ENCODE data around the gene DDX49.
"Not testable (repeated sequence)": the region's sequence is repeated elsewhere in the genome, so short reads cannot be mapped to it uniquely, and the experiment has no call there.

DDX49 gene

DNA sequence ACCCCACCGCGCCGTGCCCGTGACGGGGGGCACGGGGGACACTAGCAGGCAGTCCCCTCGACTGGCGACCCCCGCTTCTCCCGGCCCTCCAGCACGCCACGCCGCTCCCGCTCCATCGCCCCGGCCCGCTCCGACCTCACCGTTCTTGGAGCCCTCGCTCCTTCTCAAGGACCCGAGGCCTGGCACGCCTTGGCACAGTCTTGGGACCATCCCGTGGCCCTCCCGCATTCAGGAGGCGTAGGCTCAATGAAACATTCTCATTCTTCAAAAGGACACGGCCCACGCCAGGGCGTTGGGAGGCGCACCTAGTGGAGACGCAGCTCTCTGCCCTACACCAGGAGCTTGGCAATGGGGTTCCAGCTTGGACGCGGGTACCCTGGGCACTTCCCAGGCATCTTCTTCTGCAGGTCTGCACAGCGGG lies 23.1 kb upstream of the DDX49 start:
- no peak for DNase-seq

DNA sequence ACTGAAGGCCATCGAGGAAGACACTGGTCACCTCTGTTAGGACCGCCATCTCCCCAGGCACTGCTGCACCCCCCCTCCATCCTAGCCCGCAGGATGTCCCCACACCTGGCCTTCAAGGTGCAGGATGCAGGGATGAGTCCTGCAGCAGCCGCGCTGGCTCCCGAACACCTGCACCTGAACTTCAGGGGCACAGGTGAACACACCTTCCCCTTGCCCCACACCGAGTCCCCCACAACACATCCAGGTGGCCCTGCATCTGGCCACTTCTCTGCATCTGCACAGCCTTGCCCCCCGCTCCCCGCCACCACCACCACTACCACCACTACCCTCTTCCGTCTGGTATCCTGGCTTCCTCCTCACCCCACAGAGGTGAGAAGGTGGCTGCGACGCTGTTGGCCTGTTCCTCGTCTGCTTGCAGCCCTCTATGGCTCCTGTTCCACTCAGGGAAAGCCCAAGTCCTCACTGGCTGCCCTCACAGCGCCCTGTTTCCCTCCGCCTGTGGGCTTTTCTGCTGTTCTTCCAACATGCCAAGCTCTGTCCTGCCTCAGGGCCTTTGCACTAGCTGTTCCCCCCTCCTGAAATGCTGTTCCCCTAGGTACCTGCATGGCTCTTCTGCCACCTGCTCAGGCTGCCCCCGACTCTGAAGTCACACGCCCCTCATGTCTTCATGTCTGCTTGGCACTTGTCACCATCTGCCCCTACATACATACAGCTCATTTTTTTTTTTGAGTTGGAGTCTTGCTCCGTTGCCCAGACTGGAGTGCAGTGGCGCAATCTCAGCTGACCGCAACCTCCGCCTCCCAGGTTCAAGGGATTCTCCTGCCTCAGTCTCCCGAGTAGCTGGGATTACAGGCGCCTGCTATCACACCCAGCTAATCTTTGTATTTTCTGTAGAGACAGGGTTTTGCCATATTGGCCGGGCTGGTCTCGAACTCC lies 22.2 kb upstream of the DDX49 start:
- no peak for DNase-seq

DNA sequence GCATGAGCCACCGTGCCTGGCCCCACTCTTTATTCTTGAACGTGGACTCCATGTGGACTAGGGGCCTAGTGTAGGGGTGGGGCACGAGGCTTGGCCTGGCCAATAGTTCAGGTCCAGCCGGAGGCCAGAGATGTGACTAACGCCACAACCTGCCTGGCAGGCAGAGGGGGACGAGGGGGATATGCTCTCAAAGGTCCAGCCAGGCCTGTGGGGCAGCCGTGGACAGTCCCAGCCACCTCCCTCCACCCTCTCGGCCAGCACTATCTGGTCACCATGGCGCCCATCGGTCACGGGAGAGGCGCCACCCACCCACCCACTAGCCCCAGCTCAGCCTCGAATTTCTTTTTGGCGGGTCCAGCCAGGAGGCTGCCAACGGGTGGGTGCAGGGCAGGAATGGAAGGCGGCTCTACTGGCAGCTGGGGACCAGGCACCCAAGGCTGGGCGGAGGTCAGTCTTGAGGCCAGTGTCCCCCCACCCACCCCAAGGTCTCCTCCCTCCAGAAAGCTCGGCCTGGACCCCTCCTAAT lies 21.4 kb upstream of the DDX49 start:
- no peak for DNase-seq

DNA sequence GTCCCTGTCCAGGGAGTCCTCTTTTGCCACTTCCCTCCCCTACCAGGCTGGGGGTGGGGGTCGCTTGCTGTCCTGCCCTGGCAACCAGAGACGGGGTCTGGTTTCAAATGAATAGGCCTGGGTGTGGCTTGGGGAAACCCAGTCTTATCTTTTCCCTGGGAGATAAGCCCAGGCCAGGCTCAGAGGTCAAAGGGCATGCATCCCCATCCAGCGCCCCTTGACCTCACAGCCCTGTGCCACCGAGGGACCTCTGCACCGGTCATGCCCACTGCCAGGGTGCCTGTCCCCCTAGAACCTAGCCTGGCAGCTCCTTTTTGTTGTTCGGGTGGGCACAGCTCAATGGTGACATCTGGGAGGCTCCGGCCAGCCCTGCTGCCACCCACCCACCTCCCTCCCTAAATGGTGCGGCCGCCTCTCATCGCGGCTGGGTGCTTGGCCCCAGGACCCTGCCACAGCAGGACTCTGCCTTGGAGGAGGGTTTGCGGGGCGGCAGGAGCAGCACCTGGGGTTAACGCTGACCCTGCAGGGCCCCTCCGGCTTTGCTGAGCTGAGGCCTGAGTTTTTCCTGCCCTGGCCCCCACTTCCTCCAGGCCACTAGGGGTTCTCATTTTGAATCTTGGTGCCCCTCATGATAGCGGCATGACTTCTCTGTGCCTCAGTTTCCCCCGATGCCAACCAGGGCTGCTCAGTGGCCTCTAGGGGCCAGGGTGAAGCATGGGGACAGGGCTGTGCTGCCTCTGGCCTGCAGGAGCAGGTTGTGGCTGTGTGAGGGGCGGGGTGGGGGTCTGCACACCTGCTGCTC lies 20.7 kb upstream of the DDX49 start:
- no peak for DNase-seq

DNA sequence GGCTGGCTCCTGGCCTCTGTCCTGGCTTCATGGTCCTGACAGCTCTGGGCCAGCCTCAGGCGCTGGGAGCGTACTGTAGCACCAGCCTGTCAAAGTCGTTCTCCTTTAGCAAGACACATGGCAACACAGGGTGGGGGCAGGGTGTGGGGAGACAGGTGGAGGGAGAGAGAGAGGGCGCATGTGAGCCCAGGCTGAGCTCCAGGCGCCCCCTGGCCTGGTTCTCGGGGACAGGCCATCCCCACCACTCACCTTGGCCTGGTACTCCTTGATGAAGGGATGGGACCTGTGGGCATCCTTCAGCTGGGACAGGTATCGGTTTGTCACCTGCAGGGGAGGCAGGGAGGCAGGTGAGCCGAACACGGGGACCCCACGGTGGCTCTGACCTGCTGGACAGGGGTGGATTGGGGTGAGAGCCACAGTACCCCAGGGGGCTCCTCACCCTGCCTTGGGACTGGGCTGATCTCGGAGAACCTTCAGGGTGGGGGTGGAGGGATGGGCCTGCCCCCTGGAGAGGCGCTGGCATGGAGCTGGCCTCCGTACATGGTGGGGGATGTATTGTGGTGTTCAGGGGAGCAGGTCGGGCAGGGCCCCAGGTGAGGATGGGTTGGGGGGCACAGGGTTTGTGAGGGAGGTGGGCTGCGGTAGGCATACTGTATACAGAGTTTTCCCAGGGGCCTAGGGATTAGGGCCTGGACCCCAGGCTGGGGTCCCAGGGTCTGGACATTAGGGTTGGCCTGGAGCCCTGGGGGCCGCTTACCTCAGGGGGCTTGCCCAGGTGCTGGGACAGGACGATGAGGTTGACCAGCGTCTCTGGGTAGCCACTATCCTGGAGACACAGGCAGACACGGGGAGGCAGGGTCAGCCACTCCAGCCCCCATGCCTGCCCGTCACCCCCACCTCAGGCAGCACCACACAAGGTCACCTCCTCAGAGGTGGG lies 19.6 kb upstream of the DDX49 start:
- DNase-seq: no peak

DNA sequence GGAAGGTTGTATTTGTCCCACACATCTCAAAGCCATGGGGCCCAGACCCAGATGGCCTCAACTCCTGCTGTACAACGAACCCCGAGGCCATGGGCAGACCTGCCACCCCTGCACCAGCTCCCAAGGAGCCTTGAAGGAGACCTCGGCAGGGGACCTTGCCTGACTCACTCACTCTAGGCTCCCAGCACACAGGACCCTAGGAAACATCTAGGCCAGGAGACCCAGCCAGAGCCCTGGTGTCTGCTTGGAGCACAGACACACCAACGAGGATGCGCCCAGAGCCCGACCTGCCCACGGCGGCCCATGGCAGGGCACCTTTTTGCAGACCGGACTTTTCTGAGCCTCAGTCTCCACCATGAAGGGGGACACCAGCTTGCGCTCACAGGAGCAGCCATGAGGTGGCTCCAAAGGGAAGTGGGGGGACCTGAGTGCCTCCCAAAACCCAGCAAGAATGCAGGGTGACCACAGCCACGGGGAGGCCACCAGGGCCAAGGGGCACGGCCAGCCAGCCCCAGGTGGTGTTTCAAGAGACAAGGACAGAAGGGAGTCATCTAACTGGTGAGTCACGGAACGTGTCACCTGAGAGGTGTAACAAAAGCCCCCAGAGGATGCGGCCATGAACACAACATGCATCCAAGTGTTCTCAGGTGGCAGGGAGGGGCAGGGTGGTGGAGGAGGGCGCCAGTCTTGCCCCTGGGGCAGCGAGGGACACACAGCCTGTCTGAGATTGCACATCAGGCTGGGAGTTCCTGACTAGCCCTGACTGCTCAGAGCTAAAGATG lies 18.6 kb upstream of the DDX49 start:
- no peak for DNase-seq

DNA sequence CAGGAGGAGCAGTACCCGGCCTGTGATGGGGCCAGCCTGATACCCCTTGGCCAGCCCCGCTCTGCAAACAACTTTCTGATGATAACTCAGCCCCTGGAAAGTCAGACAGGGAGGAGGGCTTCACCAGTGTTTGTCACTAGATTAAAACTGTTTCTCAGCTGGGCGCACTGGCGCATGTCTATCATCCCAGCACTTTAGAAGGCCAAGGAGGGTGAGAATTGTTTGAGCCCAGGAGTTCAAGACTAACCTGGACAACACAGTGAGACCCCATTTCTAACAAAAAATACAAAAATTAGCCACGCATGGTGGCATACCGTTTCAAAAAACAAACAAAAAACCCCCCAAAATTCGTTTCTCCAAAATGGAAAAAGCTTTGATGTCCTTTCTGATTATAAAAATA lies 18.0 kb upstream of the DDX49 start:
- DNase-seq: no peak

DNA sequence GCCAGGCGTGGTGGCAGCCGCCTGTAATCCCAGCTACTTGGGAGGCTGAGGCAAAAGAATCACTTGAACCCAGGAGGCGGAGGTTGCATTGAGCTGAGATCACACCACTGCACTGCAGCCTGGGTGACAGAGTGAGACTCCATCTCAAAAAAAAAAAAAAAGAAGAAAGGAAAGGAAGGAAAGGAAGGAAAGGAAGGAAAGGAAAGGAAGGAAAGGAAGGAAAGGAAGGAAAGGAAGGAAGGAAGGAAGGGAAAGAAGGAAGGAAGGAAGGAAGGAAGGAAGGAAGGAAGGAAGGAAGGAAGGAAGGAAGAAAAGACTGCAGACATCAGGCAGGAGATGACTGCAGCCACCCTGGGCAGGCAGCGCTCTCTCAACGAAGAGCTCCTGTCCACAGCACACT lies 17.0 kb upstream of the DDX49 start:
- DNase-seq: not testable (repeated sequence)

DNA sequence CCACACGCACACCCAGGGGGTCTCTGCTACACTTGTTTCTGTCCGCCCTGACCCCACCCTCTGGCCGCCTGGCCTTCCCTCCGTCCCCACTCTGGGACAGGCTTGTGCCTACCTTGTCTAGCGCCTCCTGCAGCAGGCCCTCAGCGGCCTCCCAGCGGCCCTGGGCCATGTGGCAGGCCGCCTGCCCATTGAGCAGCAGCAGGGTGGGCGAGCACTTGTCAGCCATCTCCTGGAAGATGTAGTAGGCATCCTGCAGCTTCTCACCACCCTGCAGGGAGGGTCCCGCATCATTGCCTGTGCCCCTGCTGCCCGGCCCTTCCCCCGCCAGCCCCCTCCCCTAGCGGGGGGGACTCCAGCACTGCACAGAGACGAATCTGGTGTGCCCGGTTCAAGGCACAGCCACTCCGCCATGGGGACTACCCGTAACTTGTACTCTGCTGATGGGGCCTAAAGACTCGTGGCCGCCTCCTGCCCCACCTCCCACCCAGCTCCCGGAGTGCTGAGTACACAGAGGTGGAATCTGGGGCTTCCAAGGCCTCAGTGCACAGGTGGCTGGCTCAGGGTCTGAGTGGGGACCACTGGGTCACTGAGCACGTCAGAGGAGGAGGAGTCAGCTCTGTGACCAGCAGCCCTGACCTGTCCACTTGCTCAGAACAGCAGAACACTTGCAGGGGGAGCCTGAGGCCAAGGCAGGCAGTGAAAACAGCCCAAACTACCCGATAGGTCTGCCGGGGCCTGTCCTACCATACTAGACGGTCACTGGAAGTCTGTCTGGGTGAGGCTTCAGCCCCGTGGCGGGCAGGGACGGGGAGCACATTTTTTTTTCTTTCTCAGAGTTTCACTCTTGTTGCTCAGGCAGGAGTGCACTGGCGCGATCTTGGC lies 16.1 kb upstream of the DDX49 start:
- DNase-seq: no peak

DNA sequence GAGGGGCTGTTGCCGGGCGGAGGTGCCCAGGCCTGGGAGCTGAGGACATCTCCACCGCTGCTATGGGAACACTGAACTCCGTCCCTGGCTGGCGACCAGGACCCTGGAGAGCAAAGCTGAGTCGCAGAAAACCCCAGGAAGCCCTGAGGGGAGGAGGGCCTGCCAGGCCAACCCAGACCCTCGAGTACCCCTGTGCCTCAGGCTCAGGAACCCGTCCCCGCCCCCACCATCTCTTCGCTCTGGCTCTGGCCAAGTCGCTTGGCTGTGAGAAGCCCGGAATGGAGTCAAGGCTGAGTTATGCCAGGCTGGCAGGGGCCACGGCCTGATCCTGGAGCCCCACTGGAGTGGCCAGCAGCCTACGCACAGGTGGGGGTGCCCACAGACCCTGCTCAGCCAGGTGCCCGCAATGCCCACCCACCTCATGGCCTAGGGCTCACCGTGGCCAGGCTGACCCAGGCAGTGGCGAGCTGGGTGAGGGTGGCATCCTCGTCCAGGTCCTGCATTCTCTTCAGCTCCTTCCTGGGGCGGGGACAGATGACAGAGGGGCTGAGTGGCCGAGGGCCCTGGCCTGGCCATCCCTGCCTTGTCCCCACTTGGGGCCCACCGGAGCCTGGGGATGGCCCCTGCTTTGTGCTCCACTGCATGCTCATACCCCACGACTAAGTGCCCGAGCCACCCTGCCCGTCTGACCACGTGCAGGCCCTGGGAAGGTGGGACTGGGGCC lies 15.0 kb upstream of the DDX49 start:
- no peak for DNase-seq

DNA sequence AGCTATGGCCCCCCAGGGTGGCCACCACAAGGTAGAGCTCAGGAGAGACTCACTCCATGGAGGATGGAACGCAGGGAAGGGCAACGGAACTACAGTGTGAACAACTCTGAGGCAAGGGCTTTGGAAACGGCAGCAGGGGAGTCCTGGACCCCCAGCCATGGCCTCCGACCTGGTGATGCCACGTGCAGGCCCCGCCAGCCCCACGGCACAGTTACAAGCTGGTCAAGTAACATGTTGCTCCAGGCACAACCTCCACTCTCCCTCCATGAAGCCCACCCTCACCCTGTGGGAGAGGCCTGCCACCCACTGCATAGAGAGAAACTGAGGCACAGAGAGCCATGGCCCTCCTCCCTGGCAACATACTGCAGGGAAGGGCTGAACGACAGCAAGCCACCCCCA lies 14.5 kb upstream of the DDX49 start:
- DNase-seq: no peak

DNA sequence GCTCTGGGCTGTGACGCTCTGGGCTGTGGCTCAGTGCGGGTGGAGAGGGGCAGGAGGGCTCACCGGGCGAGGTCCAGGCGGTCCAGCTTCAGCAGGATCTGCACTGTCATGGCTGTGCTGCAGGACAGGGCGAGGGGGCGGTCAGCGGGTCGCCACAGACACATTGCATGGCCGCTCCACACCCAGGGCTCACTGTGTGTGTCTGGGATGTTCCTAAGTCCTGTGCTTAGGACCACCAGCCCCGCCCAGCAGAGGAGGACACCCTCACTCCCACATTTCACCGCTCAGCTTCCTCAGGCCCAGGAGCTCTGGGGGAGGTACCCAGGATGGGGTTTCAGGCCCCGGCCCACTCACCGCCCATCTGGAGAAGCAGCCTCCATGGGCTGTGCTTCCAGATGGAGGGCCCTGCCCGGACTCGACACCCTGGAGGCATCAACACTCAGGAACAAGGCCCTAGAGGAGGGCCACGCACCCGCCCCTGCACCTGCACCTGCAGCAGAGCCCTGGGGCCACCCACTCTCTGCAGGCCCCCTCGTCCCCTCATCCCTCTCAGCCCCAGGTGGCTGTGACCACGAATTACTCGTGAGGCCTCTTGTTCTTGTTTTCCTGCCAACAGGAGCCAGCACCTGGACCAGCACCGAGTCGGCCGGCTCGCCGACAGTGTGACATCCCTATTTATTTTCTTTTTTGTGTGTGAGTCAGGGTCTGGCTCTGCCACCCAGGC lies 13.8 kb upstream of the DDX49 start:
- DNase-seq: no peak

DNA sequence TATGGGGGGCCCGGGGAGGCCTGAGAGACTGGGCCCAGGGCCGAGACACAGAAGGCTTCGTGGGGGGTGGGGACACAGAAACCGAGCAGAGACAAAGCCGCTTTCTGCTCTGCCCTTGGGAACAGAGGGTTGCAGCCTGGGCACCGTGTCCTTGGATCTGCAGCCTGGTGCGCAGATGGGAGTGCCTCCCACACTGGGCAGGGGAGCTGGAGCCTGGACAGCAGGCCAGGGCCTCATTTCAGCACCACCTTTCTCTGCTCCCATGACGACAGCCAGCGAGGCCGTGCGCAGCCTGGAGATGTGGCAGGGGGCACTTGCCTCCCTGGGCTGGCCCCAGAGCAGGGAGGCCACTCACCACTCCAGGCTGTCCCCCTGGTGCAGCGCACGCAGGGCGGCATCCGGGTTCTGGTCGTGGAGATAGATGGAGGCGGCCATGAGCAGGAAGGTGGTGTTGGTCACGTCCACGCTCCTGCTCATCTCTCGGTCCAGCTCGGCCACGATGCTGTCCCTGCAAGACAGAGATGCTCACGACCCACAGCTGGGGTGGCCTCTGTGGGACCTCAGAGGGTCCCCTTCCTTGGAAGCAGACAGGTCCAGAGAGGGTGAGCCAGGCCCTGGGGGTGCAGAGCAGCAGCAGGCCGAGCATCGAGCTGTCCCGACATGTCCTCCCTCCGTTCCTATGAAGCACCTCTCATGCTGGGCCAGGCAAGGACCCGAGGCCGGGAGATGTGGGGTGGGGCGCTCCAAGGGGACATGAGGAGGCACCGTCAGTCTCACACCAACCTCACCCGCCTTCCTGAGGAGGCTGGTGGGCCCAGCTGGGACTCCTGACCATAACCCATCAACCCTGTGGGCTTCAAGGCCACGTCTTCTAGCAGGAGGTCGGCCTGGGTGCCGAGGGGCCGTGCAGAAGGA lies 12.7 kb upstream of the DDX49 start:
- no peak for DNase-seq

DNA sequence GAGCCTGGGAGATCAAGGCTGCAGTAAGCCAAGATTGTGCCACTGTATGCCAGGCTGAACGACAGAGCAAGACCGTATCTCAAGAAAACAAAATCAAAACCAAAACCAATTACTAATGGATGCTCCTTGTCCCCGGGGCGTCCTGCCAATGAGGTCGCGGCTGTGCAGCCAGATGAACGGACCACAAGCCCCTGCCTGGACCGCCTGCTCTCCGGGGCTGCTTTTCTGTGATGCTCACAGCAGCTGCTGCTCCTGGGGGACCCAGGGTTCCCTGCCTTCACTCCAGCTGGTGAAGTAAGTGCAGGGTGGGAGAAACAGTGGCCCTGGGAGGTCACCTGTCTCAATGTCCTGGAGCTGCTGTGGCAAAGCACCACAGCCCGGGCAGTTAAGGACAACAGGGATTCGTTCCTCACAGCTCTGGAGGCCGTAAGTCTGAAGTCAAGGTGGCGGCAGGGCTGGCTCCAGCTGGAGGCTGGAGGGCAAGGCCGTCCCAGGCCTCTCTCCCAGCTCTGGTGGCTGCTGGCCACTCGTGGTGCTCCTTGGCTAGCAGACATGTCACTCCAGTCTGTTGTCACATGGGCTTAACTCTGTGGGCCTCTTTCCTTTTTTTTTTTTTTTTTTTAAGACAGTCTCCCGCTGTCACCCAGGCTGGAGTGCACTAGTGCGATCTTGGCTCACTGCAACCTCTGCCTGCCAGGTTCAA lies 10.4 kb upstream of the DDX49 start:
- no peak for DNase-seq

DNA sequence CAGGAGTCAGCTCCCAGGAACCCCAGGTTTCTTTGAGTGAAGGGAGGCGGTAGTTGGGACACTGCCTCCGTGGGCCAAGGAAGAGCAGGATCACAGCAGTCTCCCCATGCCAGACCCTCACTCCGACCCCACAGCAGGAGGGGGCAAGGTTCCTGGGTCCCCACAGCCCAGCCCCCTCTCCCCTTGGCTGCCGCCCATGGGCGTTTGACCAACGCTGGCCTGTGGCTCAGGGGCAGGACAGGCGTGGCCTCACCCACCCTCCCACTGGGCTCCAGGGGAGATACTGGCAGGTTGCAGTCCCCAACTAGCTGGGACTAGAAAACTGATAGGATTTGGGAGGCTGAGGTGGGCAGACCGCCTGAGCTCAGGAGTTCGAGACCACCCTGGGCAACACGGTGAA lies 9.5 kb upstream of the DDX49 start:
- no peak for DNase-seq

DNA sequence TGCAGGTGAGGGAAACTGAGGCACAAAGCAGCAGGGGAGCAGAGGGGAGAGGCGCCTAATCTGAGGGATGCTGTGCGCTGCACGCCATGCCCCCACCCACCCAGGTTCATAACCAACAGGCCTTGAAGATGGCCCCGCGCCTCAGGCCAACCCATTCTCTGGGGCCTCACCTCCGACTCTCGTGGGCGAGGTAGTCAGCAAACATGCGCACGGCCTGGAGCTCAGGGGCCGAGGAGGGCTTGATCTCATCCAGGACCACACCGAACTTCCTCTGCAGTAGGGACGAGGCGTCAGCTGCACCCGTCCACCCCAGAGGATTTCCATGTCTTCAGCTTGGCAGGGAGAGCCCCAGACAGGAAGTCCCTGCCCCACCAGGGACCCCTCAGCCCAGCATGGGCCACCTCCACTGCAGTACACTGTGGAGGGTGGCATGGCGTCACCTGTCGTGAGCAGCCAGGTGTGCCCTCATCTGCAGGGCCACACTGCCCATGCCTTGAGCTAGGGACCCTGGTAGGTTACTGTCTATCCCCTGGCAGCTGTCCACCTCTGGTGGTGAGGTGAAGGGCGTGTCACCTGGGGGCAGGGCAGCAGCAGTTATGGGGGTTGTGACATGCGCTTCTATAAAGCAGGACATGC lies 8.6 kb upstream of the DDX49 start:
- DNase-seq: no peak

DNA sequence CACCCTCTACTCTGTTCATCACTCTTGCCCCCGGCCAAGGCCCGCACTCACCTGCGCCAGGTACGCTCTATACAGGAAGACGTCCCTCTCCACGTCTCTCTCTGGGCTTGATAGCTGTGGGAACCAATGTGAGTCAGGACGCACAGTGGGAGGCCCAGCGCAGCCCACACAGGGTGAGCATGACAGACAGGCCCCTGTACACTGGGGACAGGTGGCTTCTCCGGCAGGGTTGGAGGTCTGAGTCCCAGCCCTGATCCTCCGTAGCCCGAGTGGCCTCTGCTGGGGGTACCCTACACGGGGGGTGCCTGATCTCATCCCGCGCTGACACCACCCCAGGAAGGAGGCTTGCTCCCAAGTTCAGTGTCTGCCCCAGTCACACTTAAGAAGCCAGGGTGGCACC lies 6.6 kb upstream of the DDX49 start:
- no peak for DNase-seq

Measured in GF-D8 (cell line).